ENCODE data around the gene IL31RA.
"Not testable (repeated sequence)": the region's sequence is repeated elsewhere in the genome, so short reads cannot be mapped to it uniquely, and the experiment has no call there.

IL31RA gene

GRCh38 chr5:55850839-55851674 is at the start of gene IL31RA:
Gene IL31RA, plus strand, starts transcription at chr5:55851357. Its CDS starts 214 bp downstream, at chr5:55851571.
- DNase-seq (ENCODE audit: low read depth in 2 of 2) = no peak

GRCh38 chr5:55808814-55809213 is 42.3 kb upstream of the IL31RA start:
- not testable (repeated sequence) for DNase-seq (ENCODE audit: low read depth in 2 of 2)

- DNase-seq (ENCODE audit: low read depth in 2 of 2) = not testable (repeated sequence)
Observed at GRCh38 chr5:55815939-55816338, 35.2 kb upstream of the IL31RA start.

GRCh38 chr5:55816342-55816741 is 34.8 kb upstream of the IL31RA start:
- DNase-seq (ENCODE audit: low read depth in 2 of 2) = no peak

GRCh38 chr5:55817030-55817429 is 34.1 kb upstream of the IL31RA start:
- DNase-seq (ENCODE audit: low read depth in 2 of 2) = no peak

- no peak for DNase-seq (ENCODE audit: low read depth in 2 of 2)
Observed at GRCh38 chr5:55820488-55820887, 30.7 kb upstream of the IL31RA start.

GRCh38 chr5:55821731-55822512 is 29.2 kb upstream of the IL31RA start:
- DNase-seq (ENCODE audit: low read depth in 2 of 2) = no peak

GRCh38 chr5:55823151-55823796 is 27.9 kb upstream of the IL31RA start:
- DNase-seq (ENCODE audit: low read depth in 2 of 2) = no peak

GRCh38 chr5:55829956-55830355 is 21.2 kb upstream of the IL31RA start:
- no peak for DNase-seq (ENCODE audit: low read depth in 2 of 2)

GRCh38 chr5:55832446-55832845 is 18.7 kb upstream of the IL31RA start:
- no peak for DNase-seq (ENCODE audit: low read depth in 2 of 2)

GRCh38 chr5:55836191-55836590 is 15.0 kb upstream of the IL31RA start:
- DNase-seq (ENCODE audit: low read depth in 2 of 2) = no peak

- no peak for DNase-seq (ENCODE audit: low read depth in 2 of 2)
Observed at GRCh38 chr5:55841976-55842375, 9.2 kb upstream of the IL31RA start.

- no peak for DNase-seq (ENCODE audit: low read depth in 2 of 2)
Observed at GRCh38 chr5:55847837-55848236, 3.3 kb upstream of the IL31RA start.

- no peak for DNase-seq (ENCODE audit: low read depth in 2 of 2)
Observed at GRCh38 chr5:55848783-55849182, 2.4 kb upstream of the IL31RA start.

- DNase-seq (ENCODE audit: low read depth in 2 of 2) = no peak
Observed at GRCh38 chr5:55851675-55851979, 470 bp downstream of the IL31RA start.

GRCh38 chr5:55852503-55852902 is 1.3 kb downstream of the IL31RA start:
- DNase-seq (ENCODE audit: low read depth in 2 of 2) = no peak

GRCh38 chr5:55853041-55853670 is 2.0 kb downstream of the IL31RA start:
- DNase-seq (ENCODE audit: low read depth in 2 of 2) = no peak

- no peak for DNase-seq (ENCODE audit: low read depth in 2 of 2)
Observed at GRCh38 chr5:55853818-55854217, 2.7 kb downstream of the IL31RA start.

GRCh38 chr5:55855509-55855908 is 4.4 kb downstream of the IL31RA start:
- DNase-seq (ENCODE audit: low read depth in 2 of 2) = no peak

GRCh38 chr5:55856516-55857246 is 5.5 kb downstream of the IL31RA start:
- no peak for DNase-seq (ENCODE audit: low read depth in 2 of 2)

- DNase-seq (ENCODE audit: low read depth in 2 of 2) = no peak
Observed at GRCh38 chr5:55857247-55857640, 6.1 kb downstream of the IL31RA start.
